OCI-LY7 (cell line): Measurements from ENCODE around the gene SCGB2A2. TPM values are rescaled to one million over a fixed set of nuclear protein-coding genes. Genes with fewer than 3 reads are reported as not detected.

Experiments used
- BruUV-seq: library from RNA; stranded (reverse); fragments of 400-500 nt; replicated peaks from 2 replicates; lab custom pipeline; 2021; lab: Mats Ljungman, UMichigan
- CTCF ChIA-PET: fragments of 300-600 bp; sonication (Branson Sonifier 250); formaldehyde crosslinking; loops from one replicate; lab custom pipeline; 2022; ENCODE audit warnings: antibody characterized with exemption; ENCODE audit not compliant: unreplicated experiment; lab: Charles Lee
- POLR2A ChIA-PET: fragments of 300-600 bp; sonication (Branson Sonifier 250); formaldehyde crosslinking; loops from one replicate; lab custom pipeline; 2022; ENCODE audit warnings: antibody characterized with exemption; lab: Charles Lee
- DNase-seq: peaks from one replicate; pipeline ENCODE4 v3.0.0-alpha.2; 2015; ENCODE audit warnings: low spot score
- H2AFZ ChIP-seq: fragments of 200-600 bp; sonication (generic), shearing (Covaris generic); 2 replicates; pipeline ENCODE4 v1.6.1; 2014; ENCODE audit warnings: mild to moderate bottlenecking, antibody characterized with exemption, low read length, moderate library complexity
- H3K27ac ChIP-seq: fragments of 200-600 bp; sonication (generic); 2 replicates; pipeline ENCODE4 v1.5.1; 2014; ENCODE audit warnings: mixed run types, low read depth, mild to moderate bottlenecking, moderate library complexity, low read length, inconsistent platforms; ENCODE audit not compliant: poor library complexity, severe bottlenecking
- H3K36me3 ChIP-seq: fragments of 200-600 bp; sonication (generic); 2 replicates; pipeline ENCODE4 v1.6.1; 2014; ENCODE audit warnings: mild to moderate bottlenecking, antibody characterized with exemption, low read length, moderate library complexity, mixed read lengths; ENCODE audit not compliant: insufficient read depth
- H3K4me1 ChIP-seq: fragments of 200-600 bp; sonication (generic); 2 replicates; pipeline ENCODE4 v1.5.1; 2014; ENCODE audit warnings: mild to moderate bottlenecking, low read length; ENCODE audit not compliant: insufficient read depth, poor library complexity, severe bottlenecking
- H3K4me2 ChIP-seq: fragments of 200-600 bp; sonication (generic); 2 replicates; pipeline ENCODE4 v1.6.1; 2014; ENCODE audit warnings: mild to moderate bottlenecking, low read length
- H3K4me3 ChIP-seq: fragments of 200-600 bp; sonication (generic); 2 replicates; pipeline ENCODE4 v1.5.1; 2014; ENCODE audit warnings: mild to moderate bottlenecking, low read depth, low read length; ENCODE audit not compliant: poor library complexity, severe bottlenecking
- H3K79me2 ChIP-seq: fragments of 200-600 bp; sonication (generic); 2 replicates; pipeline ENCODE4 v1.6.1; 2016; ENCODE audit warnings: low read depth, mild to moderate bottlenecking, low read length, moderate library complexity, mixed read lengths; ENCODE audit not compliant: insufficient read depth
- H3K9me2 ChIP-seq: fragments of 200-600 bp; sonication (generic); 2 replicates; pipeline ENCODE4 v1.6.1; 2016; ENCODE audit warnings: mild to moderate bottlenecking, low read length, mixed read lengths; ENCODE audit not compliant: insufficient read depth
- H3K9me3 ChIP-seq: fragments of 200-600 bp; sonication (generic); 2 replicates; pipeline ENCODE4 v1.6.1; 2014; ENCODE audit warnings: mild to moderate bottlenecking, mixed run types, low read length, mixed read lengths
- H4K20me1 ChIP-seq: fragments of 200-600 bp; sonication (generic); 2 replicates; pipeline ENCODE4 v1.6.1; 2014; ENCODE audit warnings: mild to moderate bottlenecking, antibody characterized with exemption, low read length, moderate library complexity, mixed read lengths; ENCODE audit not compliant: insufficient read depth
- CTCF ChIP-seq: fragments of 200-600 bp; sonication (generic); conservative IDR thresholded peaks from 2 replicates; pipeline ENCODE4 v1.5.1; 2014; ENCODE audit warnings: mild to moderate bottlenecking, antibody characterized with exemption, low read length, moderate library complexity, mixed read lengths
- EZH2phosphoT487 ChIP-seq: fragments of 200-600 bp; sonication (generic); IDR thresholded peaks from 2 replicates; pipeline ENCODE4 v1.6.1; 2018; ENCODE audit warnings: low read depth, borderline replicate concordance, mild to moderate bottlenecking, mixed run types, antibody characterized with exemption, low read length, moderate library complexity, mixed read lengths
- intact Hi-C: fragments of 100-400 bp; cut with micrococcal nuclease; formaldehyde crosslinking; loops from one replicate; pipeline ENCODE4 v1.10.0; 2022; ENCODE audit not compliant: unreplicated experiment
- total RNA-seq, 2 experiments: library from RNA; depleted of rRNA in 1 of 2; stranded (reverse); fragments of >200 nt in 1 of 2; shearing (Covaris generic) in 1 of 2; gene quantifications; 2 replicates each; pipeline ENCODE4 v1.2.3, GENCODE V29; 2014 to 2022

The SCGB2A2 gene
- total RNA-seq, 2 experiments from 2014 or later = not detected

- Histone ChIP-seq H2AFZ (no peak overlapping the region), H4K20me1 (no peaks in the 10 kb centered on the region), H3K36me3 (no peaks in the 10 kb centered on the region), H3K9me2 (no peaks in the 10 kb centered on the region), H3K9me3 (no peaks in the 10 kb centered on the region), H3K4me3 (no peak overlapping the region), H3K79me2 (no peaks in the 10 kb centered on the region), H3K4me1 (no peaks in the 10 kb centered on the region), H3K4me2 (no peak overlapping the region), H3K27ac (no peak overlapping the region)
- TF ChIP-seq EZH2phosphoT487 = no peak
- TF ChIP-seq CTCF = peak; percentile 63
- DNase-seq = peak; percentile 24
- intact Hi-C loops = no loop called here
- POLR2A ChIA-PET = no interaction called here
- CTCF ChIA-PET = no interaction called here
- BruUV-seq = no TSS peak
Observed at GRCh38 chr11:62245271-62245753, 24.6 kb upstream of the SCGB2A2 start.

GRCh38 chr11:62251698-62252097 lies 18.3 kb upstream of the SCGB2A2 start:
- Histone ChIP-seq H3K9me3 (0 out of 2 replicates have a peak, but pooled peaks cover 13% of the 10 kb centered on the region), H3K9me2 (no peaks in the 10 kb centered on the region), H4K20me1 (no peaks in the 10 kb centered on the region), H3K4me1 (no peaks in the 10 kb centered on the region), H3K4me3 (no peak overlapping the region), H3K4me2 (no peak overlapping the region), H3K27ac (no peak overlapping the region), H3K79me2 (no peaks in the 10 kb centered on the region), H3K36me3 (no peaks in the 10 kb centered on the region), H2AFZ (no peak overlapping the region)
- BruUV-seq = no TSS peak
- ChIA-PET CTCF (no interaction called here), POLR2A (no interaction called here)
- intact Hi-C loops = no loop called here
- no peak for DNase-seq
- TF ChIP-seq CTCF (no peak), EZH2phosphoT487 (no peak)

- H3K36me3 ChIP-seq = no peaks in the 10 kb centered on the region
- no peak overlapping the region for H2AFZ ChIP-seq
- TF ChIP-seq EZH2phosphoT487 (no peak), CTCF (no peak)
- H3K79me2 ChIP-seq = no peaks in the 10 kb centered on the region
- 0 out of 2 replicates have a peak, but pooled peaks cover 13% of the 10 kb centered on the region for H3K9me3 ChIP-seq
- DNase-seq = no peak
- no peak overlapping the region for H3K4me3 ChIP-seq
- POLR2A ChIA-PET = no interaction called here
- no TSS peak for BruUV-seq
- no peaks in the 10 kb centered on the region for H4K20me1 ChIP-seq
- H3K4me2 ChIP-seq = no peak overlapping the region
- H3K9me2 ChIP-seq = no peaks in the 10 kb centered on the region
- CTCF ChIA-PET = no interaction called here
- no peak overlapping the region for H3K27ac ChIP-seq
- H3K4me1 ChIP-seq = no peaks in the 10 kb centered on the region
- intact Hi-C loops = no loop called here
Observed at GRCh38 chr11:62253999-62254542, 15.9 kb upstream of the SCGB2A2 start.
